Measurements from ENCODE around the gene EXD2.

Gene EXD2

GRCh38 chr14:69183735-69184134, 7.6 kb upstream of the EXD2 start:
- H3K36me3 ChIP-seq (ENCODE audit: insufficient read depth, low read length): no peaks in the 10 kb centered on the region
- DNase-seq (no peak), ATAC-seq (ENCODE audit: insufficient read depth, low read depth) (no peak)
- no peaks in the 10 kb centered on the region for H3K9me3 ChIP-seq (ENCODE audit: insufficient read depth, low read length, severe bottlenecking)
- no peaks in the 10 kb centered on the region for H3K27me3 ChIP-seq (ENCODE audit: insufficient read depth, low read length, poor library complexity)
- H3K4me2 ChIP-seq (ENCODE audit: insufficient read depth, low read length): no peak overlapping the region
- no peaks in the 10 kb centered on the region for H3K79me2 ChIP-seq (ENCODE audit: insufficient read depth, low read length)
- TF ChIP-seq, protein P1, sequence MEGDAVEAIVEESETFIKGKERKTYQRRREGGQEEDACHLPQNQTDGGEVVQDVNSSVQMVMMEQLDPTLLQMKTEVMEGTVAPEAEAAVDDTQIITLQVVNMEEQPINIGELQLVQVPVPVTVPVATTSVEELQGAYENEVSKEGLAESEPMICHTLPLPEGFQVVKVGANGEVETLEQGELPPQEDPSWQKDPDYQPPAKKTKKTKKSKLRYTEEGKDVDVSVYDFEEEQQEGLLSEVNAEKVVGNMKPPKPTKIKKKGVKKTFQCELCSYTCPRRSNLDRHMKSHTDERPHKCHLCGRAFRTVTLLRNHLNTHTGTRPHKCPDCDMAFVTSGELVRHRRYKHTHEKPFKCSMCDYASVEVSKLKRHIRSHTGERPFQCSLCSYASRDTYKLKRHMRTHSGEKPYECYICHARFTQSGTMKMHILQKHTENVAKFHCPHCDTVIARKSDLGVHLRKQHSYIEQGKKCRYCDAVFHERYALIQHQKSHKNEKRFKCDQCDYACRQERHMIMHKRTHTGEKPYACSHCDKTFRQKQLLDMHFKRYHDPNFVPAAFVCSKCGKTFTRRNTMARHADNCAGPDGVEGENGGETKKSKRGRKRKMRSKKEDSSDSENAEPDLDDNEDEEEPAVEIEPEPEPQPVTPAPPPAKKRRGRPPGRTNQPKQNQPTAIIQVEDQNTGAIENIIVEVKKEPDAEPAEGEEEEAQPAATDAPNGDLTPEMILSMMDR (IDR thresholded peaks at IDR 0.05; ENCODE audit: borderline replicate concordance, extremely low read depth, low read length, poor library complexity, severe bottlenecking): no peak
- no peak for TF ChIP-seq EZH2 (IDR thresholded peaks at IDR 0.05; ENCODE audit: borderline replicate concordance, low read depth, low read length, severe bottlenecking)
- H4K20me1 ChIP-seq (ENCODE audit: insufficient read depth, low read length): no peaks in the 10 kb centered on the region
- no peak overlapping the region for H3K4me3 ChIP-seq (ENCODE audit: low read depth in 1 of 2, low read length in 2 of 2)
- H3K9ac ChIP-seq (ENCODE audit: low read depth, low read length): no peak overlapping the region
- no peaks in the 10 kb centered on the region for H3K4me1 ChIP-seq (ENCODE audit: insufficient read depth, low read length)
- no peak overlapping the region for H3K27ac ChIP-seq (ENCODE audit: low read length)
- no peak overlapping the region for H2AFZ ChIP-seq (ENCODE audit: low read depth, low read length)

GRCh38 chr14:69190191-69190590, 1.1 kb upstream of the EXD2 start:
- ATAC-seq (ENCODE audit: insufficient read depth, low read depth) (no peak), DNase-seq (no peak)
- Histone ChIP-seq H3K9me3 (ENCODE audit: insufficient read depth, low read length, severe bottlenecking) (no peaks in the 10 kb centered on the region), H3K27ac (ENCODE audit: low read length) (no peak overlapping the region), H3K4me3 (ENCODE audit: low read depth in 1 of 2, low read length in 2 of 2) (no peak overlapping the region), H2AFZ (ENCODE audit: low read depth, low read length) (0 out of 2 replicates have a peak overlapping the region, but pooled peaks have one; percentile 91), H3K36me3 (ENCODE audit: insufficient read depth, low read length) (no peaks in the 10 kb centered on the region), H4K20me1 (ENCODE audit: insufficient read depth, low read length) (no peaks in the 10 kb centered on the region), H3K4me1 (ENCODE audit: insufficient read depth, low read length) (peaks cover 27% of the 10 kb centered on the region; the same call in 1 of the 2 replicates), H3K79me2 (ENCODE audit: insufficient read depth, low read length) (no peaks in the 10 kb centered on the region), H3K4me2 (ENCODE audit: insufficient read depth, low read length) (peak overlapping the region; percentile 74; the same call in 1 of the 2 replicates), H3K27me3 (ENCODE audit: insufficient read depth, low read length, poor library complexity) (peaks cover 13% of the 10 kb centered on the region), H3K9ac (ENCODE audit: low read depth, low read length) (no peak overlapping the region)
- TF ChIP-seq, protein P1 (IDR thresholded peaks at IDR 0.05; ENCODE audit: borderline replicate concordance, extremely low read depth, low read length, poor library complexity, severe bottlenecking): no peak
- no peak for TF ChIP-seq EZH2 (IDR thresholded peaks at IDR 0.05; ENCODE audit: borderline replicate concordance, low read depth, low read length, severe bottlenecking)

- DNase-seq (no peak), ATAC-seq (ENCODE audit: insufficient read depth, low read depth) (no peak)
- no peaks in the 10 kb centered on the region for H3K36me3 ChIP-seq (ENCODE audit: insufficient read depth, low read length)
- no peak overlapping the region for H2AFZ ChIP-seq (ENCODE audit: low read depth, low read length)
- H3K4me1 ChIP-seq (ENCODE audit: insufficient read depth, low read length): peaks cover 27% of the 10 kb centered on the region; the same call in 1 of the 2 replicates
- H3K27ac ChIP-seq (ENCODE audit: low read length): no peak overlapping the region
- no peak overlapping the region for H3K9ac ChIP-seq (ENCODE audit: low read depth, low read length)
- no peaks in the 10 kb centered on the region for H3K9me3 ChIP-seq (ENCODE audit: insufficient read depth, low read length, severe bottlenecking)
- no peak for TF ChIP-seq EZH2 (IDR thresholded peaks at IDR 0.05; ENCODE audit: borderline replicate concordance, low read depth, low read length, severe bottlenecking)
- TF ChIP-seq, protein P1 (IDR thresholded peaks at IDR 0.05; ENCODE audit: borderline replicate concordance, extremely low read depth, low read length, poor library complexity, severe bottlenecking): no peak
- no peaks in the 10 kb centered on the region for H4K20me1 ChIP-seq (ENCODE audit: insufficient read depth, low read length)
- H3K27me3 ChIP-seq (ENCODE audit: insufficient read depth, low read length, poor library complexity): peaks cover 13% of the 10 kb centered on the region
- H3K4me2 ChIP-seq (ENCODE audit: insufficient read depth, low read length): no peak overlapping the region
- H3K4me3 ChIP-seq (ENCODE audit: low read depth in 1 of 2, low read length in 2 of 2): no peak overlapping the region
- H3K79me2 ChIP-seq (ENCODE audit: insufficient read depth, low read length): 0 out of 2 replicates have a peak, but pooled peaks cover 2% of the 10 kb centered on the region
Observed at GRCh38 chr14:69193721-69194120, 2.4 kb downstream of the EXD2 start.
